Vagina (tissue), 2 donors: ENCODE measurements around the gene CUX1. TPM values are rescaled to one million over a fixed set of nuclear protein-coding genes. Genes with fewer than 3 reads are reported as not detected.

Experiments
- DNase-seq, 2 donors: peaks; one replicate each; pipeline ENCODE4 v3.0.0-alpha.2; 2017; ENCODE audit errors: extremely low spot score in 2 of 2
- H3K27ac ChIP-seq: fragments of 200-600 bp; sonication (generic); one replicate; pipeline ENCODE4 v1.5.1; 2019
- H3K27me3 ChIP-seq: fragments of 200-600 bp; sonication (generic); one replicate; pipeline ENCODE4 v1.5.1; 2019
- H3K36me3 ChIP-seq, 2 donors: fragments of 200-600 bp; sonication (generic); one replicate each; pipeline ENCODE4 v1.5.1; 2017 to 2019
- H3K4me1 ChIP-seq: fragments of 200-600 bp; sonication (generic); one replicate; pipeline ENCODE4 v1.5.1; 2019
- H3K4me3 ChIP-seq, 2 donors: fragments of 200-600 bp; sonication (generic); 1 replicate in 1 of 2; 2 replicates in 1 of 2; pipeline ENCODE4 v1.5.1; 2016 to 2019
- H3K9me3 ChIP-seq: fragments of 200-600 bp; sonication (generic); one replicate; pipeline ENCODE4 v1.5.1; 2019
- CTCF ChIP-seq, 3 experiments: fragments of 450-650 bp in 2 of 3; fragments of 200-600 bp in 1 of 3; sonication (generic) in 1 of 3; IDR thresholded peaks; one replicate each; pipeline ENCODE4 v1.5.1; 2017 to 2019; ENCODE audit warnings: antibody characterized with exemption in 3 of 3, mild to moderate bottlenecking in 2 of 3, moderate library complexity in 2 of 3
- POLR2A ChIP-seq, 2 donors: fragments of 450-650 bp; IDR thresholded peaks; one replicate each; pipeline ENCODE4 v1.6.1; 2017; ENCODE audit warnings: antibody characterized with exemption in 2 of 2, mild to moderate bottlenecking in 2 of 2, moderate library complexity in 2 of 2
- POLR2AphosphoS5 ChIP-seq, 2 donors: sonication (generic); formaldehyde crosslinking; IDR thresholded peaks; one replicate each; pipeline ENCODE4 v1.9.0; 2017; ENCODE audit warnings: antibody characterized with exemption in 2 of 2, mild to moderate bottlenecking in 2 of 2, low read depth in 1 of 2; ENCODE audit not compliant: insufficient read depth in 1 of 2
- intact Hi-C: fragments of 100-400 bp; cut with DNase I; formaldehyde crosslinking; loops from one replicate; pipeline ENCODE4 v1.15.1; 2023
- total RNA-seq: library from RNA; depleted of rRNA; stranded (reverse); fragments of >200 nt; gene quantifications from one replicate; pipeline ENCODE4 v1.2.3, GENCODE V29; 2016

CUX1 gene
- total RNA-seq, 1 donor from 2014 or later: 65.3 TPM

GRCh38 chr7:102216573-102217314 is 399.3 kb downstream of the CUX1 start:
- no peaks in the 10 kb centered on the region for H3K27me3 ChIP-seq
- TF ChIP-seq POLR2AphosphoS5 (IDR thresholded peaks at IDR 0.05; ENCODE audit: insufficient read depth in 1 of 2, low read depth in 1 of 2): no peak
- no peak for TF ChIP-seq POLR2A (IDR thresholded peaks at IDR 0.05)
- TF ChIP-seq CTCF (IDR thresholded peaks at IDR 0.05): no peak
- H3K9me3 ChIP-seq: no peaks in the 10 kb centered on the region
- H3K4me1 ChIP-seq: no peaks in the 10 kb centered on the region
- intact Hi-C loops: no loop called here
- H3K36me3 ChIP-seq: peaks cover 0 to 6% of the 10 kb centered on the region in 2 donors
- DNase-seq: no peak
- no peak overlapping the region for H3K4me3 ChIP-seq
- H3K27ac ChIP-seq: no peak overlapping the region

- no peak for TF ChIP-seq CTCF (IDR thresholded peaks at IDR 0.05)
- no peak for TF ChIP-seq POLR2AphosphoS5 (IDR thresholded peaks at IDR 0.05; ENCODE audit: insufficient read depth in 1 of 2, low read depth in 1 of 2)
- no peak for TF ChIP-seq POLR2A (IDR thresholded peaks at IDR 0.05)
- DNase-seq: no peak
- Histone ChIP-seq H3K27me3 (no peaks in the 10 kb centered on the region), H3K27ac (no peak overlapping the region), H3K36me3 (peaks cover 0 to 5% of the 10 kb centered on the region in 2 donors), H3K9me3 (no peaks in the 10 kb centered on the region), H3K4me3 (no peak overlapping the region), H3K4me1 (no peaks in the 10 kb centered on the region)
- intact Hi-C loops: no loop called here
These were observed 402.9 kb downstream of the CUX1 start for GRCh38 chr7:102220229-102220850.

- no peak for TF ChIP-seq CTCF (IDR thresholded peaks at IDR 0.05)
- no peak for TF ChIP-seq POLR2AphosphoS5 (IDR thresholded peaks at IDR 0.05; ENCODE audit: insufficient read depth in 1 of 2, low read depth in 1 of 2)
- TF ChIP-seq POLR2A (IDR thresholded peaks at IDR 0.05): no peak
These were observed 403.8 kb downstream of the CUX1 start for GRCh38 chr7:102220960-102221800.

GRCh38 chr7:102221961-102222360 is 404.5 kb downstream of the CUX1 start:
- Histone ChIP-seq H3K4me3 (no peak overlapping the region), H3K36me3 (no peaks in the 10 kb centered on the region), H3K4me1 (no peaks in the 10 kb centered on the region), H3K27ac (no peak overlapping the region), H3K9me3 (no peaks in the 10 kb centered on the region), H3K27me3 (no peaks in the 10 kb centered on the region)
- intact Hi-C loops: no loop called here
- no peak for DNase-seq
- TF ChIP-seq POLR2A (IDR thresholded peaks at IDR 0.05) (no peak), POLR2AphosphoS5 (IDR thresholded peaks at IDR 0.05; ENCODE audit: insufficient read depth in 1 of 2, low read depth in 1 of 2) (no peak), CTCF (IDR thresholded peaks at IDR 0.05) (no peak)

More at GRCh38 chr7:102220960-102221800, 403.8 kb downstream of the CUX1 start:
- DNase-seq: no peak
- intact Hi-C loops: no loop called here
- Histone ChIP-seq H3K4me1 (no peaks in the 10 kb centered on the region), H3K4me3 (no peak overlapping the region), H3K9me3 (no peaks in the 10 kb centered on the region), H3K27me3 (no peaks in the 10 kb centered on the region), H3K36me3 (no peaks in the 10 kb centered on the region), H3K27ac (no peak overlapping the region)
